ENCODE results near the gene SLC19A1.

Gene SLC19A1

GRCh38 chr21:45542242-45542666, at the start of gene SLC19A1:
Gene SLC19A1 (minus strand): TSS chr21:45542440. CDS start chr21:45537959, 4,481 bp downstream.
- peak; percentile 79 to 84 for DNase-seq

- peak in 1 of 2 experiments; percentile 26 for DNase-seq
These were observed 49.5 kb upstream of the SLC19A1 start for GRCh38 chr21:45591619-45592207.

- peak; percentile 79 to 82 for DNase-seq
These were observed 48.7 kb upstream of the SLC19A1 start for GRCh38 chr21:45590726-45591618.

- no peak for DNase-seq
These were observed 48.0 kb upstream of the SLC19A1 start for GRCh38 chr21:45590246-45590725.

GRCh38 chr21:45589686-45590245, 47.5 kb upstream of the SLC19A1 start:
- DNase-seq, result no peak

GRCh38 chr21:45588871-45589491, 46.7 kb upstream of the SLC19A1 start:
- no peak for DNase-seq

GRCh38 chr21:45588086-45588825, 46.0 kb upstream of the SLC19A1 start:
- peak; percentile 12 to 16 for DNase-seq

- peak; percentile 3 to 7 for DNase-seq
These were observed 44.1 kb upstream of the SLC19A1 start for GRCh38 chr21:45586289-45586858.

- peak; percentile 3 for DNase-seq
These were observed 42.5 kb upstream of the SLC19A1 start for GRCh38 chr21:45584786-45585185.

GRCh38 chr21:45583831-45584509, 41.7 kb upstream of the SLC19A1 start:
- peak in 1 of 2 experiments; percentile 1 for DNase-seq

- peak; percentile 5 to 9 for DNase-seq
These were observed 39.9 kb upstream of the SLC19A1 start for GRCh38 chr21:45582128-45582527.

GRCh38 chr21:45581322-45581712, 39.1 kb upstream of the SLC19A1 start:
- peak; percentile 9 to 10 for DNase-seq

- peak; percentile 4 to 11 for DNase-seq
These were observed 38.5 kb upstream of the SLC19A1 start for GRCh38 chr21:45580576-45581321.

GRCh38 chr21:45580181-45580575, 37.9 kb upstream of the SLC19A1 start:
- DNase-seq, result no peak

- DNase-seq, result peak; percentile 6 to 7
These were observed 37.3 kb upstream of the SLC19A1 start for GRCh38 chr21:45579383-45580180.

GRCh38 chr21:45578811-45579381, 36.7 kb upstream of the SLC19A1 start:
- DNase-seq, result peak; percentile 10 to 11

GRCh38 chr21:45578176-45578801, 36.0 kb upstream of the SLC19A1 start:
- DNase-seq, result peak in 1 of 2 experiments; percentile 6

- no peak for DNase-seq
These were observed 35.5 kb upstream of the SLC19A1 start for GRCh38 chr21:45577801-45578175.
